ENCODE results near the gene LY6G5B. TPM values are rescaled to one million over a fixed set of nuclear protein-coding genes. Genes with fewer than 3 reads are reported as not detected.

Gene LY6G5B
- total and polyA plus RNA-seq, 2 experiments from 2014 or later: 7.9 to 8.4 TPM

DNA sequence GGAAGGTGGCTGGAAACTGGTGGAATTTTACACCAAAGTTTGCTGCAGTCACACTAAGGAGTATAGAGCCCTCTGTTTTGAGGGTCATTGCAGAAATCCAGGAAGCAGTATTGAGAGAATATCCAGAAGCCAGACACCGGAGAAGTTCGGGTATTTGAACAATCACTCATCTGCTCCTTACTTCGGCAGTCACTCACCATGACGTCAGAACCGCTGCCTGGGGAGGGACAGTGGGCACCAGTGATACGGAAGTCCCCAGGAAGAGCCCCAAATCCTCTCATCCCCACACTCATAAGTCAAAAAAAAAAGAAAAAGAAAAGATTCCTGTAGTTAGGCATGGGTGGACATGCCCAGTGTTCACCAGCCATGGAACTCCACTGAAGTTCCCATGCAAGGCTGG lies 7.1 kb downstream of the LY6G5B start:
- no peak for ATAC-seq
- Histone ChIP-seq H3K36me3 (ENCODE audit: insufficient read depth) (no peaks in the 10 kb centered on the region), H3K27me3 (ENCODE audit: insufficient read depth) (peaks cover 10% of the 10 kb centered on the region), H3K79me2 (replicated peaks; ENCODE audit: insufficient read depth) (no peaks in the 10 kb centered on the region), H4K20me1 (replicated peaks; ENCODE audit: insufficient read depth) (no peaks in the 10 kb centered on the region; the same call in 1 of the 2 replicates), H3K9me2 (ENCODE audit: insufficient read depth) (no peaks in the 10 kb centered on the region), H3F3A (replicated peaks; ENCODE audit: low read depth) (peaks cover 7% of the 10 kb centered on the region; the same call in 1 of the 2 replicates), H3K4me1 (ENCODE audit: insufficient read depth) (peaks cover 4% of the 10 kb centered on the region; the same call in 1 of the 2 replicates), H2AFZ (no peak overlapping the region), H3K4me3 (no peak overlapping the region), H3K27ac (ENCODE audit: low read depth) (no peak overlapping the region), H3K4me2 (no peak overlapping the region)
- Mint-ChIP-seq H3K4me3 (no peak overlapping the region), H3K36me3 (ENCODE audit: low read depth) (peaks cover 14% of the 10 kb centered on the region), H3K9me3 (no peaks in the 10 kb centered on the region; the same call in 1 of the 3 replicates), H3K4me1 (peaks cover 13% of the 10 kb centered on the region), H3K27me3 (ENCODE audit: insufficient read depth, low read depth, poor library complexity) (peaks cover 33% of the 10 kb centered on the region), H3K27ac (no peak overlapping the region)
- TF ChIP-seq CREB1 (CRISPR knock-in tag; IDR thresholded peaks at IDR 0.05; ENCODE audit: low read depth): no peak
- TF ChIP-seq EZH2 (IDR thresholded peaks at IDR 0.05; ENCODE audit: low read depth, unreplicated experiment): no peak
- no peak for TF ChIP-seq EZH2phosphoT487 (IDR thresholded peaks at IDR 0.05; ENCODE audit: unreplicated experiment)
- TF ChIP-seq, protein P1, sequence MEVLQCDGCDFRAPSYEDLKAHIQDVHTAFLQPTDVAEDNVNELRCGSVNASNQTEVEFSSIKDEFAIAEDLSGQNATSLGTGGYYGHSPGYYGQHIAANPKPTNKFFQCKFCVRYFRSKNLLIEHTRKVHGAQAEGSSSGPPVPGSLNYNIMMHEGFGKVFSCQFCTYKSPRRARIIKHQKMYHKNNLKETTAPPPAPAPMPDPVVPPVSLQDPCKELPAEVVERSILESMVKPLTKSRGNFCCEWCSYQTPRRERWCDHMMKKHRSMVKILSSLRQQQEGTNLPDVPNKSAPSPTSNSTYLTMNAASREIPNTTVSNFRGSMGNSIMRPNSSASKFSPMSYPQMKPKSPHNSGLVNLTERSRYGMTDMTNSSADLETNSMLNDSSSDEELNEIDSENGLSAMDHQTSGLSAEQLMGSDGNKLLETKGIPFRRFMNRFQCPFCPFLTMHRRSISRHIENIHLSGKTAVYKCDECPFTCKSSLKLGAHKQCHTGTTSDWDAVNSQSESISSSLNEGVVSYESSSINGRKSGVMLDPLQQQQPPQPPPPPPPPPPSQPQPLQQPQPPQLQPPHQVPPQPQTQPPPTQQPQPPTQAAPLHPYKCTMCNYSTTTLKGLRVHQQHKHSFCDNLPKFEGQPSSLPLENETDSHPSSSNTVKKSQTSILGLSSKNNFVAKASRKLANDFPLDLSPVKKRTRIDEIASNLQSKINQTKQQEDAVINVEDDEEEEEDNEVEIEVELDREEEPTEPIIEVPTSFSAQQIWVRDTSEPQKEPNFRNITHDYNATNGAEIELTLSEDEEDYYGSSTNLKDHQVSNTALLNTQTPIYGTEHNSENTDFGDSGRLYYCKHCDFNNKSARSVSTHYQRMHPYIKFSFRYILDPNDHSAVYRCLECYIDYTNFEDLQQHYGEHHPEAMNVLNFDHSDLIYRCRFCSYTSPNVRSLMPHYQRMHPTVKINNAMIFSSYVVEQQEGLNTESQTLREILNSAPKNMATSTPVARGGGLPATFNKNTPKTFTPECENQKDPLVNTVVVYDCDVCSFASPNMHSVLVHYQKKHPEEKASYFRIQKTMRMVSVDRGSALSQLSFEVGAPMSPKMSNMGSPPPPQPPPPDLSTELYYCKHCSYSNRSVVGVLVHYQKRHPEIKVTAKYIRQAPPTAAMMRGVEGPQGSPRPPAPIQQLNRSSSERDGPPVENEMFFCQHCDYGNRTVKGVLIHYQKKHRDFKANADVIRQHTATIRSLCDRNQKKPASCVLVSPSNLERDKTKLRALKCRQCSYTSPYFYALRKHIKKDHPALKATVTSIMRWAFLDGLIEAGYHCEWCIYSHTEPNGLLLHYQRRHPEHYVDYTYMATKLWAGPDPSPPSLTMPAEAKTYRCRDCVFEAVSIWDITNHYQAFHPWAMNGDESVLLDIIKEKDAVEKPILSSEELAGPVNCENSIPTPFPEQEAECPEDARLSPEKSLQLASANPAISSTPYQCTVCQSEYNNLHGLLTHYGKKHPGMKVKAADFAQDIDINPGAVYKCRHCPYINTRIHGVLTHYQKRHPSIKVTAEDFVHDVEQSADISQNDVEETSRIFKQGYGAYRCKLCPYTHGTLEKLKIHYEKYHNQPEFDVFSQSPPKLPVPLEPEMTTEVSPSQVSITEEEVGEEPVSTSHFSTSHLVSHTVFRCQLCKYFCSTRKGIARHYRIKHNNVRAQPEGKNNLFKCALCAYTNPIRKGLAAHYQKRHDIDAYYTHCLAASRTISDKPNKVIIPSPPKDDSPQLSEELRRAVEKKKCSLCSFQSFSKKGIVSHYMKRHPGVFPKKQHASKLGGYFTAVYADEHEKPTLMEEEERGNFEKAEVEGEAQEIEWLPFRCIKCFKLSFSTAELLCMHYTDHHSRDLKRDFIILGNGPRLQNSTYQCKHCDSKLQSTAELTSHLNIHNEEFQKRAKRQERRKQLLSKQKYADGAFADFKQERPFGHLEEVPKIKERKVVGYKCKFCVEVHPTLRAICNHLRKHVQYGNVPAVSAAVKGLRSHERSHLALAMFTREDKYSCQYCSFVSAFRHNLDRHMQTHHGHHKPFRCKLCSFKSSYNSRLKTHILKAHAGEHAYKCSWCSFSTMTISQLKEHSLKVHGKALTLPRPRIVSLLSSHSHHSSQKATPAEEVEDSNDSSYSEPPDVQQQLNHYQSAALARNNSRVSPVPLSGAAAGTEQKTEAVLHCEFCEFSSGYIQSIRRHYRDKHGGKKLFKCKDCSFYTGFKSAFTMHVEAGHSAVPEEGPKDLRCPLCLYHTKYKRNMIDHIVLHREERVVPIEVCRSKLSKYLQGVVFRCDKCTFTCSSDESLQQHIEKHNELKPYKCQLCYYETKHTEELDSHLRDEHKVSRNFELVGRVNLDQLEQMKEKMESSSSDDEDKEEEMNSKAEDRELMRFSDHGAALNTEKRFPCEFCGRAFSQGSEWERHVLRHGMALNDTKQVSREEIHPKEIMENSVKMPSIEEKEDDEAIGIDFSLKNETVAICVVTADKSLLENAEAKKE (CRISPR knock-in tag; IDR thresholded peaks at IDR 0.05): no peak
- no peak for TF ChIP-seq ZNF331 (CRISPR knock-in tag; IDR thresholded peaks at IDR 0.05; ENCODE audit: low read depth)
- no peak for TF ChIP-seq ZNF114 (CRISPR knock-in tag; IDR thresholded peaks at IDR 0.05)
- no peak for TF ChIP-seq STAT1 (IDR thresholded peaks at IDR 0.05; ENCODE audit: unreplicated experiment)
- no peak for DNase-seq (ENCODE audit: low spot score)

All from GM23338 (cell line).